ES-I3 (cell line): ENCODE data around the gene BPTF.
"Not testable (repeated sequence)": the region's sequence is repeated elsewhere in the genome, so short reads cannot be mapped to it uniquely, and the experiment has no call there.

Experiments
- H3K36me3 ChIP-seq: 2 replicates; pipeline ENCODE4 v1.6.1; 2013; ENCODE audit warnings: mild to moderate bottlenecking, low read length, control low read depth, moderate library complexity; ENCODE audit not compliant: insufficient read depth
- H3K4me1 ChIP-seq: 2 replicates; pipeline ENCODE4 v1.6.1; 2013; ENCODE audit warnings: mild to moderate bottlenecking, control low read depth, low read length; ENCODE audit not compliant: insufficient read depth
- H3K9ac ChIP-seq: 2 replicates; pipeline ENCODE4 v1.6.1; 2013; ENCODE audit warnings: low read depth, mild to moderate bottlenecking, low read length, moderate library complexity
- H3K9me3 ChIP-seq: 2 replicates; pipeline ENCODE4 v1.6.1; 2013; ENCODE audit warnings: mild to moderate bottlenecking, low read length, moderate library complexity; ENCODE audit not compliant: control insufficient read depth, insufficient read depth

BPTF gene

DNA sequence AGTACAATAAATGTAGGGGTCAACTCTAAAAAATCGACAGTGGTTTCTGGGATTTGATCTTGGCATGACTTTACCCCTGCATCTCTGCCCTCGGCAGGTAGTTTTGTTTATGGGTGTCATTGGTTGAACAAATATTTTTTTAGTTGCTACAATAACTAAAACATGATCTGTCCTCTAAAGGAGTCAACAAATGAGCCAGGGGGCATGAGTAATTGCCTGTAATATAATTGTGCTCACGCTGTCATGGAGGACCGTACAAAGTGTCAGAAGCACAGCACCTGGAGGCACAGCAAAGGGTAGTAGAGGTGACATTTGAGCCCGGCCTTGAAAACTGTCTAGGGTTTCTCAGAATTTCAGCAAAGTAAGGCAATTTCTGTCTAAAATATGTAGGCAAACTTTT, 22.9 kb downstream of the BPTF start:
- not testable (repeated sequence) for H3K36me3 ChIP-seq, H3K9me3 ChIP-seq, H3K4me1 ChIP-seq

GRCh38 chr17:67848846-67849245, 23.5 kb downstream of the BPTF start:
- H3K36me3 ChIP-seq, H3K9me3 ChIP-seq, H3K4me1 ChIP-seq, H3K9ac ChIP-seq: not testable (repeated sequence)

More for the DNA sequence above, 22.9 kb downstream of the BPTF start:
- H3K9ac ChIP-seq: not testable (repeated sequence)

GRCh38 chr17:67850991-67851631, 25.8 kb downstream of the BPTF start:
- Histone ChIP-seq H3K36me3 (peaks cover 14% of the 10 kb centered on the region), H3K9ac (no peak overlapping the region), H3K9me3 (no peaks in the 10 kb centered on the region), H3K4me1 (no peaks in the 10 kb centered on the region)

DNA sequence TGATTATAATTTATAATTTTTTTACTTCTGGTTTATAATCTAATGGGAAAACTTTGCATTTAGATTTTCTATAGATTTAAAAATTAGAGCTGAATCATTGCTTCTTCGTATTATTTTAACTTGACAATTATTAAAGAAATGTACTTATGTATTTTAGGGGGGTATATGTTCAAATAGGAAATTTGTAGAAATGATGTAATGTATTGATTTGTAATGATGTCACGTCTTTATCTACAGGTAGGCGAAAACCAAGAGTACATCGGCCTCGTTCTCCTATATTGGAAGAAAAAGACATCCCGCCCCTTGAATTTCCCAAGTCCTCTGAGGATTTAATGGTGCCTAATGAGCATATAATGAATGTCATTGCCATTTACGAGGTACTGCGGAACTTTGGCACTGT, 28.4 kb downstream of the BPTF start:
- Histone ChIP-seq H3K9me3 (no peaks in the 10 kb centered on the region), H3K4me1 (no peaks in the 10 kb centered on the region), H3K36me3 (peaks cover 14% of the 10 kb centered on the region), H3K9ac (no peak overlapping the region)

GRCh38 chr17:67854378-67854777, 29.1 kb downstream of the BPTF start:
- H3K36me3 ChIP-seq: peaks cover 14% of the 10 kb centered on the region
- no peak overlapping the region for H3K9ac ChIP-seq
- H3K9me3 ChIP-seq: no peaks in the 10 kb centered on the region
- no peaks in the 10 kb centered on the region for H3K4me1 ChIP-seq

DNA sequence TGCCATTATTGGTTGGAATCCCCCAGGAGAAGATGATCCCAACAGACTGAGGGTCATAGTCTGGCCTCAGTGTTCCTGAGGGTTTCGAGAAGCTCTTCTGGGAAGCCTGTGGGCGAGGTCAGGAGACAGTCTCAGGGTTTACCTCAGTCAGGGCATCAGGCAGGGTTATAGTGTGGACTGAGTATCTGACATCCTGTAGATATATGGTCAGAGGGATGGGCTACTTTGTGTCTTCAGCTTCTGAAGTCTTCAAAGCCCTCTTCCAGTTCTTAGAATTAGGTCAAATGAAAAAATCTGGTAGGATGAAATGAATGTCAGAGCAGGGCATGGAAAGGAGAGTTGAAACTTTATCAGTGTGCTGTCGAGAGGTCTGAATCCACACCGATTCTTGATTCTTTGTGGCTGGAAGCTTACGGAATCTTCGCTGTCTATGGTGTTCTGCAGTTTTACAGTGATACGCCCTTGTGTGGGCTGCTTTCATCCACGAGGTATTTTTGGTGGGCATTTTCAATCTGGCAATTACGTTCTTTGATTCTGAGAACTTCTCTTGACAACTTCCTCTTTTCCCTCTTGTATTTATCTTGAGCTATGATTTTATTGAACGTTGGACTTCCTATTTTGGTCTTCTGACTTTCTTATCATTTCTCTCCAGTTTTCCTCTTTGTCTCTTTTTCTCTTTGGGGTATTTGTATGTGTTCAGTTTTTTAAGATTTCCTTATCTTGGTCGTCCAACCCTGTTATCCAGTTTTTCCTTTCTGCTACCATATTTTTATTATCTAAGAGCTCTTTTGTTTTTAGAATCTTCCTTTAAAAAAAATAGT, 30.4 kb downstream of the BPTF start:
- no peak overlapping the region for H3K9ac ChIP-seq

DNA sequence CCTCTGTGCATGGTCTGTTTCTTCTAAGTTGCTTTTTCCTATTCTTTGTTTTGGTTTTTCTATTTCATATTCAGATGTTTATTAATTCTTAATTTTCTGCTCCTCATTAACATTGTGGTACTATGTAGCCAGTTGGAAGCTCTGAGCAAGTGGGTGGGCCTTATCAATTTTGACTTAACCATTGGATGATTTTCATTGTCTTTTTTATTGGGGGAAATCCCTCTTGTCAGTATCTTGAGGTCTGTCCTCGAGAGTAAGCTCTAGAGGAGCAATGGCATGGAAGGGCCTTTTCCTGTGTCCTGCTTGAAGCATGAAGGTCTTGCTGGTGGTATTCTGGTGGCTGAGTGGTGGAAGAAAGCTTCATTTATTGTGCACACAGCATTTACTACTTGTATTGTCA, 31.1 kb downstream of the BPTF start:
- H3K36me3 ChIP-seq: peaks cover 14% of the 10 kb centered on the region
- not testable (repeated sequence) for H3K4me1 ChIP-seq, H3K9me3 ChIP-seq, H3K9ac ChIP-seq

More for the DNA sequence above, 30.4 kb downstream of the BPTF start:
- Histone ChIP-seq H3K9me3 (no peaks in the 10 kb centered on the region), H3K36me3 (peaks cover 14% of the 10 kb centered on the region), H3K4me1 (no peaks in the 10 kb centered on the region)

DNA sequence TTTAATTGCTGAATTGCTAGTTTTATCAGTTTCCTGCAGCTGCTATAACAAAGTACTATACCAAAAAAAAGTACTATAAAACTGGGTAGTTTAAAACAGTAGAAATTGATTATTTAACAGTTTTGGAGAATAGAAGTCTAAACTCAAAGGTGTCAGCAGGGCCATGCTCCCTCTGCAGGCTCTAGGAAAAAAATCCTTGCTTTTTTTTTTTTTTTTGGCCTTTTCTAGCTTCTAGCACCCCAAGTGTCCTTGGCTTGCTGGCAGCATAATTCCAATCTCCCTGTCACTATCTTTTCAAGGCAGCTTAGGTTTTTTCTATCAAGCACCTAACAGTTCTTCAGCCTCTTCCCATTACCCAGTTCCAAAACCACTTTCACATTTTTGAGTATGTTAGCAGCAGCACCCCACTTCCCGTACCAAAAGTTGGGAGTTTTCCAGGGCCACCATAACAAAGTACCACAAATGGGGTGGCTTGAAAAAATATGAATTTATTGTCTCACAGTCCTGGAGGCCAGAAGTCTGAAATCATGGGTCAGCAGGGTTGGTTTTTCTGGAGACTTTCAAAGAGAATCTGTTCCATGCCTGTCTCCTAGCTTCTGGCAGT, 37.4 kb downstream of the BPTF start:
- no peak overlapping the region for H3K9ac ChIP-seq
- H3K36me3 ChIP-seq: peaks cover 5% of the 10 kb centered on the region; the same call in 1 of the 2 replicates
- no peaks in the 10 kb centered on the region for H3K4me1 ChIP-seq
- no peaks in the 10 kb centered on the region for H3K9me3 ChIP-seq

DNA sequence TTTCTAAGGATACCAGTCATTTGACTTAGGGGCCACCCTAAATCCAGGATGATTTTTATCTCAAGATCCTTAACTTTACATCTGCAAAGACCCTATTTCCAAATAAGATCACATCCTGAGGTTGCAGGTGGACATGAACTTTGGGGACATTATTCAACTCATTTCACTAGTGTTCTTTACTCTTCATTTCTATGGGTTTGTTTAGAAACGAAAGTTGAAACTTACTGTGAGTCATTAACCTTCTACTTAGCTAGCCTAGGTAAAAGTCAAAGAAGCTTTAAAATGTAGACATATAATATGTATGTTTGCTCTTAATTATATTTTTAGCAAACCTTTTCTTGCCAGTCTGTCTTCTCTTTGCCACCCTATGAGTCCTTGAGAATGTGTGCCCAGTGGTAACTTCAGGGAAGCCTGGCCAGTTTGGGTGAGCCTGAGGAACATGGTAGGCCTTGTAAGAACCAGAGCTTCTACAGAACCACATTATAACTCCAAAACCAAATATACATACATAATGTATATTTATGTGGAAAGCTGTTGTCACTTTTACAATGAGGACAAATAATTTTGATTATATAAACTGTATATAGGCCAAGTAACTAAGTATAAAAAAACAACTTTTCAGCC, 38.4 kb downstream of the BPTF start:
- peaks cover 5% of the 10 kb centered on the region; the same call in 1 of the 2 replicates for H3K36me3 ChIP-seq
- no peak overlapping the region for H3K9ac ChIP-seq

GRCh38 chr17:67865438-67865837, 40.1 kb downstream of the BPTF start:
- Histone ChIP-seq H3K9me3 (no peaks in the 10 kb centered on the region), H3K9ac (no peak overlapping the region), H3K4me1 (no peaks in the 10 kb centered on the region), H3K36me3 (peaks cover 5% of the 10 kb centered on the region; the same call in 1 of the 2 replicates)

More for the DNA sequence above, 38.4 kb downstream of the BPTF start:
- H3K4me1 ChIP-seq: no peaks in the 10 kb centered on the region
- no peaks in the 10 kb centered on the region for H3K9me3 ChIP-seq

DNA sequence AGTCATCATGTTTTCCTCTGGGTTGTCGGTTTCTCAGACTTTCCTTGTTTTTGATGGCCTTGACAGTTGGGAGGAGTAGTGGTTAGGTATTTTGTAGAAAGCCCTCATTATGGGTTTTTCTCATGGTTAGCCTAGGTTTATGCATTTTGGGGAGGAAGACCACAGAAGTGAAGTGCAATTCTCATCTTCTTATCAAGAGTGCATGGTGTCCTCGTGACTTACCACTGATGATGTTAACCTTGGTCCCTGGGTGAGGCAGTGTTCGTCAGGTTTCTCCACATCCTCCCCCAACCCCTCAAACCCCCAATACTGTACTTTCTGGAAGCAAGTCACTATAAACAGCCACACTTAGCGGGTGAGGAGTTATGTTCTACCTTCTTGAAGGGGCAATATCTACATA, 42.3 kb downstream of the BPTF start:
- peaks cover 5% of the 10 kb centered on the region; the same call in 1 of the 2 replicates for H3K36me3 ChIP-seq
- H3K4me1 ChIP-seq: no peaks in the 10 kb centered on the region
- no peaks in the 10 kb centered on the region for H3K9me3 ChIP-seq
- no peak overlapping the region for H3K9ac ChIP-seq

DNA sequence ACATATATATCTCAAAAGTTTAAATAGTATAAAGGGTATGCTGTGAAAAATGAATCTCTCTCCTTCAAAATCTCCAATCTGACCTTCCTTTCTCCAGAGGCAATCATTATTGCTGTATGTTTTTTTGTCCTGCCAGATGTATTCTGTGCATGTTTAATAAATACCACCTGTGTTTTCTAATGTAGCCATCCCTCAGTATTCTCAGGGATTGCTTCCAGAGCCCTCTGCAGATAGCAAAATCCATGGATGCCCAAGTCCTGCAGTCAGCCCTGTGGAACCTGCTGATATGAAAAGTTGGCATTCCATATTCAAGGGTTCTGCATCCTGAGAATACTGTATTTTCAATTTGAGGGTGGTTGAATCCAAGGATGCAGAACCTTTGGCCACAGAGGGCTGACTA, 42.9 kb downstream of the BPTF start:
- Histone ChIP-seq H3K4me1 (no peaks in the 10 kb centered on the region), H3K9me3 (no peaks in the 10 kb centered on the region), H3K9ac (no peak overlapping the region), H3K36me3 (peaks cover 5% of the 10 kb centered on the region; the same call in 1 of the 2 replicates)

GRCh38 chr17:67879662-67880061, 54.4 kb downstream of the BPTF start:
- no peaks in the 10 kb centered on the region for H3K4me1 ChIP-seq
- H3K9me3 ChIP-seq: no peaks in the 10 kb centered on the region
- no peak overlapping the region for H3K9ac ChIP-seq
- H3K36me3 ChIP-seq: peaks cover 9% of the 10 kb centered on the region; the same call in 1 of the 2 replicates

- H3K9ac ChIP-seq: no peak overlapping the region
- H3K4me1 ChIP-seq: no peaks in the 10 kb centered on the region
- H3K36me3 ChIP-seq: peaks cover 4% of the 10 kb centered on the region; the same call in 1 of the 2 replicates
- H3K9me3 ChIP-seq: no peaks in the 10 kb centered on the region
Observed at GRCh38 chr17:67881083-67881482, 55.8 kb downstream of the BPTF start.
